H1 (cell line): ENCODE measurements around the gene HEATR1. TPM values are rescaled to one million over a fixed set of nuclear protein-coding genes. Genes with fewer than 3 reads are reported as not detected.

Source experiments
- RAD21 ChIP-seq, 2 experiments: IDR thresholded peaks in 1 of 2; conservative IDR thresholded peaks in 1 of 2; 2 replicates each; pipeline ENCODE4 v1.6.1; 2011; ENCODE audit warnings: low read depth in 2 of 2, low read length in 2 of 2, improper control_type of control experiment in 1 of 2, inconsistent platforms in 1 of 2, mild to moderate bottlenecking in 1 of 2, moderate library complexity in 1 of 2
- SIRT6 ChIP-seq: IDR thresholded peaks from one replicate; pipeline ENCODE4 v1.7.1; 2012; ENCODE audit warnings: low read length, inconsistent platforms
- SUZ12 ChIP-seq: fragments of 200-600 bp; sonication (generic); IDR thresholded peaks from 2 replicates; pipeline ENCODE4 v1.6.1; 2012; ENCODE audit warnings: mild to moderate bottlenecking, inconsistent platforms, low read length, moderate library complexity, mixed read lengths
- polyA plus RNA-seq, 7 experiments: library from polyadenylated mRNA; depleted of rRNA in 3 of 7; stranded (reverse) in 5 of 7; unstranded in 2 of 7; fragments of >200 nt in 5 of 7; fragments of 200-250 nt in 2 of 7; gene quantifications; 1 replicate in 5 of 7; 2 replicates in 1 of 7; 4 replicates in 1 of 7; pipeline versions ENCODE4 v1.2.1 to v1.2.3, GENCODE V29; 2011 to 2013; ENCODE audit warnings: missing spikeins in 2 of 7, mixed read lengths in 2 of 7
- total RNA-seq: library from RNA; stranded (reverse); fragmentation: NEBNext Ultra II Directional; extraction: Animal tissue kit (Norgen Biotek cat#: 25700); gene quantifications from 2 replicates; pipeline ENCODE4 v1.2.1, GENCODE V29; 2021

The HEATR1 gene
- total and polyA plus RNA-seq, 2 of the 8 experiments (the other 6 are each of a cell fraction or from before 2014, with no cell fraction given), result 13.0 to 95.8 TPM

- no peak for TF ChIP-seq SUZ12
- TF ChIP-seq SIRT6, result no peak
- no peak for TF ChIP-seq RAD21 (IDR thresholded peaks at IDR 0.05 in 1 of 2, conservative IDR thresholded peaks at IDR 0.05 in 1 of 2; ENCODE audit: low read depth in 2 of 2, low read length in 2 of 2)
- TF ChIP-seq, all 59 proteins: peak for 0
Measured at GRCh38 chr1:236522937-236523703, 81.2 kb downstream of the HEATR1 start (continued).
